ENCODE results near the gene APOO. TPM values are rescaled to one million over a fixed set of nuclear protein-coding genes. Genes with fewer than 3 reads are reported as not detected.
"Not testable (repeated sequence)": the region's sequence is repeated elsewhere in the genome, so short reads cannot be mapped to it uniquely, and the experiment has no call there.

Gene APOO
- total RNA-seq, 1 donor: 9.8 TPM

- H3K4me3 ChIP-seq (ENCODE audit: low read depth, low read length): no peak overlapping the region
- TF ChIP-seq CTCF (IDR thresholded peaks at IDR 0.05; ENCODE audit: insufficient read depth, low read length): no peak
- peak; percentile 24 for DNase-seq (ENCODE audit: low read depth)
These were observed 10.8 kb downstream of the APOO start for GRCh38 chrX:23896981-23897380.

GRCh38 chrX:23896539-23896938, 11.2 kb downstream of the APOO start:
- DNase-seq (ENCODE audit: low read depth); H3K4me3 ChIP-seq (ENCODE audit: low read depth, low read length): not testable (repeated sequence)

GRCh38 chrX:23894993-23895392, 12.7 kb downstream of the APOO start:
- H3K4me3 ChIP-seq (ENCODE audit: low read depth, low read length); DNase-seq (ENCODE audit: low read depth): not testable (repeated sequence)

GRCh38 chrX:23890933-23891332, 16.8 kb downstream of the APOO start:
- TF ChIP-seq CTCF (IDR thresholded peaks at IDR 0.05; ENCODE audit: insufficient read depth, low read length): no peak
- H3K4me3 ChIP-seq (ENCODE audit: low read depth, low read length): no peak overlapping the region
- no peak for DNase-seq (ENCODE audit: low read depth)

- DNase-seq (ENCODE audit: low read depth): peak; percentile 26
- TF ChIP-seq CTCF (IDR thresholded peaks at IDR 0.05; ENCODE audit: insufficient read depth, low read length): no peak
- H3K4me3 ChIP-seq (ENCODE audit: low read depth, low read length): no peak overlapping the region
These were observed 18.7 kb downstream of the APOO start for GRCh38 chrX:23888887-23889501.

- DNase-seq (ENCODE audit: low read depth): no peak
- no peak overlapping the region for H3K4me3 ChIP-seq (ENCODE audit: low read depth, low read length)
- TF ChIP-seq CTCF (IDR thresholded peaks at IDR 0.05; ENCODE audit: insufficient read depth, low read length): no peak
These were observed 19.8 kb downstream of the APOO start for GRCh38 chrX:23887918-23888317.

GRCh38 chrX:23887451-23887850, 20.3 kb downstream of the APOO start:
- TF ChIP-seq CTCF (IDR thresholded peaks at IDR 0.05; ENCODE audit: insufficient read depth, low read length): no peak
- H3K4me3 ChIP-seq (ENCODE audit: low read depth, low read length): no peak overlapping the region
- DNase-seq (ENCODE audit: low read depth): no peak

- TF ChIP-seq CTCF (IDR thresholded peaks at IDR 0.05; ENCODE audit: insufficient read depth, low read length): no peak
- no peak for DNase-seq (ENCODE audit: low read depth)
- no peak overlapping the region for H3K4me3 ChIP-seq (ENCODE audit: low read depth, low read length)
These were observed 21.9 kb downstream of the APOO start for GRCh38 chrX:23885803-23886202.

Data from fibroblast of the aortic adventitia (primary cell).